Measurements from ENCODE around the gene CD79B. TPM values are rescaled to one million over a fixed set of nuclear protein-coding genes. Genes with fewer than 3 reads are reported as not detected.

CD79B gene
- total and polyA plus RNA-seq, 4 experiments from 2014 or later, result 16.4 to 57.2 (median 35.8) TPM

Other genes with a start within 250 kb of the CD79B start
- 100 to 1,000 TPM; 724 to 755 TPM for gene LIMD2, start 232.2 kb downstream of the CD79B start, total RNA-seq
- 100 to 1,000 TPM; 347 to 569 TPM for gene LIMD2, start 232.2 kb downstream of the CD79B start, polyA plus RNA-seq
- 10 to 100 TPM; 55.6 to 58.3 TPM for gene STRADA, start 190.5 kb downstream of the CD79B start, total RNA-seq
- gene STRADA, start 190.5 kb downstream of the CD79B start, polyA plus RNA-seq, result 10 to 100 TPM; 20.0 to 21.3 TPM
- gene CCDC47, start 158.7 kb downstream of the CD79B start, total RNA-seq, result 10 to 100 TPM; 36.7 to 39.0 TPM
- gene CCDC47, start 158.7 kb downstream of the CD79B start, polyA plus RNA-seq, result 10 to 100 TPM; 31.3 to 46.9 TPM
- gene DDX42, start 158.2 kb downstream of the CD79B start, total RNA-seq, result 100 to 1,000 TPM; 174 to 183 TPM
- 10 to 100 TPM in 1 of 2 donors, 1 to 10 TPM in 1; 6.9 to 18.4 TPM for gene DDX42, start 158.2 kb downstream of the CD79B start, polyA plus RNA-seq
- 100 to 1,000 TPM; 121 TPM for gene PSMC5, start 104.9 kb downstream of the CD79B start, total RNA-seq
- gene PSMC5, start 104.9 kb downstream of the CD79B start, polyA plus RNA-seq, result 100 to 1,000 TPM; 188 to 227 TPM
- gene FTSJ3, start 104.7 kb downstream of the CD79B start, total RNA-seq, result 10 to 100 TPM; 62.1 to 62.2 TPM
- gene FTSJ3, start 104.7 kb downstream of the CD79B start, polyA plus RNA-seq, result 10 to 100 TPM; 12.3 to 40.8 TPM
- 100 to 1,000 TPM; 113 to 114 TPM for gene SMARCD2, start 89.6 kb downstream of the CD79B start, total RNA-seq
- 100 to 1,000 TPM in 1 of 2 donors, 10 to 100 TPM in 1; 80.4 to 125 TPM for gene SMARCD2, start 89.6 kb downstream of the CD79B start, polyA plus RNA-seq
- gene CSH2, start 58.7 kb downstream of the CD79B start, total RNA-seq, result not detected
- not detected for gene CSH2, start 58.7 kb downstream of the CD79B start, polyA plus RNA-seq
- gene GH2, start 50.4 kb downstream of the CD79B start, total RNA-seq, result not detected
- not detected for gene GH2, start 50.4 kb downstream of the CD79B start, polyA plus RNA-seq
- not detected for gene CSH1, start 35.8 kb downstream of the CD79B start, total RNA-seq
- gene CSH1, start 35.8 kb downstream of the CD79B start, polyA plus RNA-seq, result not detected
- gene CSHL1, start 21.1 kb downstream of the CD79B start, total RNA-seq, result not detected
- gene CSHL1, start 21.1 kb downstream of the CD79B start, polyA plus RNA-seq, result not detected
- not detected for gene GH1, start 13.5 kb downstream of the CD79B start, total RNA-seq
- not detected for gene GH1, start 13.5 kb downstream of the CD79B start, polyA plus RNA-seq
- gene SCN4A, start 40.6 kb upstream of the CD79B start, total RNA-seq, result under 1 TPM; 0.17 to 0.30 TPM
- gene SCN4A, start 40.6 kb upstream of the CD79B start, polyA plus RNA-seq, result not detected
- gene PRR29, start 66.0 kb upstream of the CD79B start, total RNA-seq, result 1 to 10 TPM in 1 of 2 experiments, under 1 TPM in 1; 0.19 to 1.0 TPM
- gene PRR29, start 66.0 kb upstream of the CD79B start, polyA plus RNA-seq, result 1 to 10 TPM; 5.6 to 6.0 TPM
- 100 to 1,000 TPM; 150 to 158 TPM for gene ICAM2, start 88.3 kb upstream of the CD79B start, total RNA-seq
- 100 to 1,000 TPM; 411 to 591 TPM for gene ICAM2, start 88.3 kb upstream of the CD79B start, polyA plus RNA-seq
- gene ERN1, start 197.8 kb upstream of the CD79B start, total RNA-seq, result 100 to 1,000 TPM; 163 to 172 TPM
- gene ERN1, start 197.8 kb upstream of the CD79B start, polyA plus RNA-seq, result 100 to 1,000 TPM in 1 of 2 donors, 10 to 100 TPM in 1; 47.9 to 124 TPM

All from CD4-positive, alpha-beta memory T cell (primary cell).